ENCODE data around the gene RALGAPA2. TPM values are rescaled to one million over a fixed set of nuclear protein-coding genes. Genes with fewer than 3 reads are reported as not detected.

The RALGAPA2 gene
- polyA plus RNA-seq, 1 of the 3 experiments (the other 2 are of a cell fraction), result 1.0 TPM

- 80% methylated on average over 2 of the region's 2 CpGs for WGBS (ENCODE audit: low lambda C conversion rate)
- Histone ChIP-seq H3F3A (replicated peaks; ENCODE audit: insufficient read depth) (no peaks in the 10 kb centered on the region), H3K4me2 (no peak overlapping the region), H2AFZ (ENCODE audit: low read depth) (no peak overlapping the region), H3K27me3 (ENCODE audit: insufficient read depth) (no peaks in the 10 kb centered on the region), H3K27ac (ENCODE audit: low read depth in 2 of 2, low read length in 1 of 2) (no peak overlapping the region), H3K4me1 (ENCODE audit: control insufficient read depth in 1 of 2, insufficient read depth in 2 of 2, low read depth in 1 of 2, low read length in 1 of 2) (peaks cover 0 to 16% of the 10 kb centered on the region in 2 experiments; a peak in 3 of 4 replicates), H3K79me2 (ENCODE audit: insufficient read depth) (no peaks in the 10 kb centered on the region), H4K20me1 (ENCODE audit: insufficient read depth) (no peaks in the 10 kb centered on the region), H3K36me3 (replicated peaks in 1 of 2; ENCODE audit: control insufficient read depth in 1 of 2, insufficient read depth in 2 of 2, low read length in 1 of 2) (no peaks in the 10 kb centered on the region), H3K9me3 (no peaks in the 10 kb centered on the region), H3K4me3 (ENCODE audit: low read depth in 2 of 2, low read length in 1 of 2) (no peak overlapping the region), H3K9me2 (no peaks in the 10 kb centered on the region), H3K9ac (no peak overlapping the region)
- CTCF ChIA-PET, result no interaction called here
- POLR2A ChIA-PET, result no interaction called here
- no peak for DNase-seq
- TF ChIP-seq SMC3 (IDR thresholded peaks at IDR 0.05; ENCODE audit: low read depth, low read length) (no peak), FOXM1 (IDR thresholded peaks at IDR 0.05; ENCODE audit: low read depth) (no peak), USF1 (IDR thresholded peaks at IDR 0.05; ENCODE audit: borderline replicate concordance, low read depth) (no peak), FOSL2 (IDR thresholded peaks at IDR 0.05; ENCODE audit: borderline replicate concordance, low read depth) (no peak), PBX3 (IDR thresholded peaks at IDR 0.05) (no peak), MXI1 (IDR thresholded peaks at IDR 0.05; ENCODE audit: low read depth, low read length) (no peak), JUND (IDR thresholded peaks at IDR 0.05) (no peak), SIN3A (IDR thresholded peaks at IDR 0.05; ENCODE audit: borderline replicate concordance, low read depth, low read length) (no peak)
- TF ChIP-seq, protein P1, sequence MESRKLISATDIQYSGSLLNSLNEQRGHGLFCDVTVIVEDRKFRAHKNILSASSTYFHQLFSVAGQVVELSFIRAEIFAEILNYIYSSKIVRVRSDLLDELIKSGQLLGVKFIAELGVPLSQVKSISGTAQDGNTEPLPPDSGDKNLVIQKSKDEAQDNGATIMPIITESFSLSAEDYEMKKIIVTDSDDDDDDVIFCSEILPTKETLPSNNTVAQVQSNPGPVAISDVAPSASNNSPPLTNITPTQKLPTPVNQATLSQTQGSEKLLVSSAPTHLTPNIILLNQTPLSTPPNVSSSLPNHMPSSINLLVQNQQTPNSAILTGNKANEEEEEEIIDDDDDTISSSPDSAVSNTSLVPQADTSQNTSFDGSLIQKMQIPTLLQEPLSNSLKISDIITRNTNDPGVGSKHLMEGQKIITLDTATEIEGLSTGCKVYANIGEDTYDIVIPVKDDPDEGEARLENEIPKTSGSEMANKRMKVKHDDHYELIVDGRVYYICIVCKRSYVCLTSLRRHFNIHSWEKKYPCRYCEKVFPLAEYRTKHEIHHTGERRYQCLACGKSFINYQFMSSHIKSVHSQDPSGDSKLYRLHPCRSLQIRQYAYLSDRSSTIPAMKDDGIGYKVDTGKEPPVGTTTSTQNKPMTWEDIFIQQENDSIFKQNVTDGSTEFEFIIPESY (IDR thresholded peaks at IDR 0.05; ENCODE audit: borderline replicate concordance, low read depth), result no peak
- TF ChIP-seq, protein P2, sequence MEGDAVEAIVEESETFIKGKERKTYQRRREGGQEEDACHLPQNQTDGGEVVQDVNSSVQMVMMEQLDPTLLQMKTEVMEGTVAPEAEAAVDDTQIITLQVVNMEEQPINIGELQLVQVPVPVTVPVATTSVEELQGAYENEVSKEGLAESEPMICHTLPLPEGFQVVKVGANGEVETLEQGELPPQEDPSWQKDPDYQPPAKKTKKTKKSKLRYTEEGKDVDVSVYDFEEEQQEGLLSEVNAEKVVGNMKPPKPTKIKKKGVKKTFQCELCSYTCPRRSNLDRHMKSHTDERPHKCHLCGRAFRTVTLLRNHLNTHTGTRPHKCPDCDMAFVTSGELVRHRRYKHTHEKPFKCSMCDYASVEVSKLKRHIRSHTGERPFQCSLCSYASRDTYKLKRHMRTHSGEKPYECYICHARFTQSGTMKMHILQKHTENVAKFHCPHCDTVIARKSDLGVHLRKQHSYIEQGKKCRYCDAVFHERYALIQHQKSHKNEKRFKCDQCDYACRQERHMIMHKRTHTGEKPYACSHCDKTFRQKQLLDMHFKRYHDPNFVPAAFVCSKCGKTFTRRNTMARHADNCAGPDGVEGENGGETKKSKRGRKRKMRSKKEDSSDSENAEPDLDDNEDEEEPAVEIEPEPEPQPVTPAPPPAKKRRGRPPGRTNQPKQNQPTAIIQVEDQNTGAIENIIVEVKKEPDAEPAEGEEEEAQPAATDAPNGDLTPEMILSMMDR (IDR thresholded peaks at IDR 0.05), result no peak
Observed at GRCh38 chr20:20406306-20406705, 306.1 kb downstream of the RALGAPA2 start.

- ChIA-PET POLR2A (no interaction called here), CTCF (no interaction called here)
- 73% methylated on average over 10 of the region's 10 CpGs for WGBS (ENCODE audit: low lambda C conversion rate)
- Histone ChIP-seq H3F3A (replicated peaks; ENCODE audit: insufficient read depth) (no peaks in the 10 kb centered on the region), H3K79me2 (ENCODE audit: insufficient read depth) (no peaks in the 10 kb centered on the region), H4K20me1 (ENCODE audit: insufficient read depth) (no peaks in the 10 kb centered on the region), H3K27me3 (ENCODE audit: insufficient read depth) (no peaks in the 10 kb centered on the region), H3K27ac (ENCODE audit: low read depth in 2 of 2, low read length in 1 of 2) (no peak overlapping the region), H3K36me3 (replicated peaks in 1 of 2; ENCODE audit: control insufficient read depth in 1 of 2, insufficient read depth in 2 of 2, low read length in 1 of 2) (no peaks in the 10 kb centered on the region), H3K9me2 (no peaks in the 10 kb centered on the region), H3K4me1 (ENCODE audit: control insufficient read depth in 1 of 2, insufficient read depth in 2 of 2, low read depth in 1 of 2, low read length in 1 of 2) (peaks cover 0 to 11% of the 10 kb centered on the region in 2 experiments; a peak in 3 of 4 replicates), H2AFZ (ENCODE audit: low read depth) (no peak overlapping the region), H3K4me3 (ENCODE audit: low read depth in 2 of 2, low read length in 1 of 2) (no peak overlapping the region), H3K4me2 (no peak overlapping the region), H3K9ac (no peak overlapping the region), H3K9me3 (no peaks in the 10 kb centered on the region)
- no peak for DNase-seq
- TF ChIP-seq RCOR1 (IDR thresholded peaks at IDR 0.05; ENCODE audit: low read length) (no peak), SMC3 (IDR thresholded peaks at IDR 0.05; ENCODE audit: low read depth, low read length) (no peak), GATA2 (CRISPR knock-in tag; IDR thresholded peaks at IDR 0.05) (no peak), RFX5 (IDR thresholded peaks at IDR 0.05; ENCODE audit: low read length) (no peak), TCF12 (IDR thresholded peaks at IDR 0.05) (no peak), RXRA (IDR thresholded peaks at IDR 0.05; ENCODE audit: borderline replicate concordance, low read depth) (no peak)
- TF ChIP-seq, protein P2 (IDR thresholded peaks at IDR 0.05), result no peak
- TF ChIP-seq, protein P3, sequence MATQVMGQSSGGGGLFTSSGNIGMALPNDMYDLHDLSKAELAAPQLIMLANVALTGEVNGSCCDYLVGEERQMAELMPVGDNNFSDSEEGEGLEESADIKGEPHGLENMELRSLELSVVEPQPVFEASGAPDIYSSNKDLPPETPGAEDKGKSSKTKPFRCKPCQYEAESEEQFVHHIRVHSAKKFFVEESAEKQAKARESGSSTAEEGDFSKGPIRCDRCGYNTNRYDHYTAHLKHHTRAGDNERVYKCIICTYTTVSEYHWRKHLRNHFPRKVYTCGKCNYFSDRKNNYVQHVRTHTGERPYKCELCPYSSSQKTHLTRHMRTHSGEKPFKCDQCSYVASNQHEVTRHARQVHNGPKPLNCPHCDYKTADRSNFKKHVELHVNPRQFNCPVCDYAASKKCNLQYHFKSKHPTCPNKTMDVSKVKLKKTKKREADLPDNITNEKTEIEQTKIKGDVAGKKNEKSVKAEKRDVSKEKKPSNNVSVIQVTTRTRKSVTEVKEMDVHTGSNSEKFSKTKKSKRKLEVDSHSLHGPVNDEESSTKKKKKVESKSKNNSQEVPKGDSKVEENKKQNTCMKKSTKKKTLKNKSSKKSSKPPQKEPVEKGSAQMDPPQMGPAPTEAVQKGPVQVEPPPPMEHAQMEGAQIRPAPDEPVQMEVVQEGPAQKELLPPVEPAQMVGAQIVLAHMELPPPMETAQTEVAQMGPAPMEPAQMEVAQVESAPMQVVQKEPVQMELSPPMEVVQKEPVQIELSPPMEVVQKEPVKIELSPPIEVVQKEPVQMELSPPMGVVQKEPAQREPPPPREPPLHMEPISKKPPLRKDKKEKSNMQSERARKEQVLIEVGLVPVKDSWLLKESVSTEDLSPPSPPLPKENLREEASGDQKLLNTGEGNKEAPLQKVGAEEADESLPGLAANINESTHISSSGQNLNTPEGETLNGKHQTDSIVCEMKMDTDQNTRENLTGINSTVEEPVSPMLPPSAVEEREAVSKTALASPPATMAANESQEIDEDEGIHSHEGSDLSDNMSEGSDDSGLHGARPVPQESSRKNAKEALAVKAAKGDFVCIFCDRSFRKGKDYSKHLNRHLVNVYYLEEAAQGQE (IDR thresholded peaks at IDR 0.05; ENCODE audit: low read depth, low read length), result no peak
Observed at GRCh38 chr20:20405623-20406022, 306.8 kb downstream of the RALGAPA2 start.
